ENCODE measurements around the gene RAB35.

RAB35 gene

DNA sequence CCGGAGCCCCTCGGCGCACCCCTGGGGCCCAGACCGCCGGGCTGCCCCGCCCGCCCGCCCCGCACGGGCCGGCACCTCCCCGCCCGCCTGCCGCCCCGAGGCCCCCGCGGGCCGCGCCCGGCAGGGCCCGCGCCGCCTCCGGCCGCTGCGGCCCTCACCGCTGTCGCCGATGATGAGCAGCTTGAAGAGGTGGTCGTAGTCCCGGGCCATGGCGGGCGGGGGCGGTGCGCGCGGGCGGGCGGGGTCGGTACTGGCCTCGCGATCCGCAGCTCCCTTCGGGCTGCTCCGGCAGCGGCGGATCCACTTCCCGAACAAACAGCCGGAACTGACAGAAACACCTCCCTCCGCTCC, at the start of gene RAB35:
RAB35 (minus strand) TSS at position 313 of the 351 bp plus-strand sequence; CDS start at position 210, 103 bp downstream.
- no peak for DNase-seq

DNA sequence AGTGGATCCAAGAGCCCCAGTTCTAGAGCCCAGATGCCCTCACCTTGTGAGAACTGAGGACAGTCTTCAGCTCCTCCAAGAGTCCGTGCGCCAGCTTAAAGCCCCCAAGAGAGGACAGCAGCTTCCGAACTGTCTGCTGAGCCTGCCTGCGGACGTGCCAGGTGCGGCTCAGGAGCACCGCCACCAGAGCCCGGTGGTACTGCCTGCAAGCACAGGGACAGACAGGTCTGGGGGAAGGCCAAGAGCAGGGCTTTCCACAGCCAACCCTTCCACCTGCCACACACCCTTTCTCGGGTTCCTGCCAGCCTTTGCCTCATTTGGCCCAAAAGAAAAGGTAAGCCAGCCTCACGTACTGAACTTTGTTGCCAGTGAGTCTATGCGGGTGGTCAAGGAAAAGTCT, 47.7 kb upstream of the RAB35 start:
- no peak for DNase-seq

DNA sequence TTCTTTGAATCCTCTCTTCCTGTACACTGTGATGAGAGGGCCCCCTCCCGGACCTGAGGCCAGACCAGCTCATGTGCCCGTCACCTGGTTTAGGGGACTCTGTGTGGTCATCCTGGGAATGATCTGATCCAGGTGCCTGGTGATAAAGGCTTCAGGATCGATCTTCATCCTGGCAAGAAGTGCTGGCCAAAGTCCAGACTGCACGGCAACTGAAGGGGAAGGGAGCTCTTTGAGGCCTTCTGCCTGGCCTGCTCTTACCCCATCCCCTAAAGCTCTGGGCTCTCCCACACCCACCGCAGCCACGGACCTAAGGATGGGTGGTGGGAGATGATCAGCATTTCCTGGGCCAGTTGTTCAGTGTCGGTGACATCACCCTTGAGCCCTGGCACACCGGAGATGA, 46.2 kb upstream of the RAB35 start:
- no peak for DNase-seq

DNA sequence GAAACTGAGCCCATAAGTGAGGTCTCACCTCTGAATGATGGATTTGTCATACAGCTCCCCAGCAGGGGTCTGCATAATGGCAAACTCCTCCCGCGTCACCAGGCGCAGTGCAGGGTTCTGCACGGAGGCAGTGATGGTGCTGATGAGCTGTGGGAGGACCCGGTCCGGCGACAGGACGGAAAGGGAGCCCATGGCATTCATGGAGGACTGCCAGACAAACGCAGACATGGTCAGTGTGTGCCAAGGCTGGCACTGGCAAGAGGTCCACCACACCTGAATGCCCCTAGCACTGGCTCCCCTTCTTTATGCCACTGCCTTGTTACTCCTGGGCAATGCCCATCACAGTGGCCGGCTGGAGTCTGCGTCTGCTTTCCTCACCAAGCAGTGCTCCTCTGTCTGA, 45.3 kb upstream of the RAB35 start:
- DNase-seq = no peak

DNA sequence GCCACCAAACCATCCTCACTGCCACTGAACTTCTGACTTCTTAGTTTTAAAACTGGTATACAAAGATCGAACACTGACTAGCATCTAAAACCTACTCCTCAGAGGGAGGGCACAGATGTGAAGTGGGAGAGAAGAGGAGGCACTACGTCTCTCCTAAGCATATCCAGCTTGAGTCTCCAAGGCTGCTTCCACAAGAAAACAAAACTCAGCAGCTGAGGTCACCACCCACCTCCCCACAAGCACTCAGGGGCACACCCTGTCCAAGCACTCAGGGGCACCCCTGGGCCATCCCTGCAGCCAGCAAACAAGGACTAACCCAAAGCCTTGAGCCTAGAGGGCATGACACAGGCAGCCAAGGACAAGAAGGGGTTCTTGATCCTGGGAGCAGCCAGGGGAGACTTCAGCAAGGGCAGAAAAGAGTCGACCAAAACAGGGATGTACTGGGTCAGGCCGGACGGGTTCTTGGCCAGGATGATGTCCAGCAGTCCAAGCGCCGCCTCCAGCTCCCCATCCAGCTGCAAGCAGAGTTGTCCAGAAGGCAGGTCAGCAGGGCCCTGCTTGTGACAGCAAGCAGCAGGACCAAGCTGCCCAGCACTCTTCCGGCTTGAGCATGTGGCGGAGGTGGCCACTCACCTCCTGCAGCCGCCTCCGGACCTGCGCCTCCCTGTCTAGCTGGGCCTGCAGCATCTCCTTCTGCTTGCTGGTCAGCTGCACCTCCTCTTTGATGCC, 43.1 kb upstream of the RAB35 start:
- DNase-seq = no peak

DNA sequence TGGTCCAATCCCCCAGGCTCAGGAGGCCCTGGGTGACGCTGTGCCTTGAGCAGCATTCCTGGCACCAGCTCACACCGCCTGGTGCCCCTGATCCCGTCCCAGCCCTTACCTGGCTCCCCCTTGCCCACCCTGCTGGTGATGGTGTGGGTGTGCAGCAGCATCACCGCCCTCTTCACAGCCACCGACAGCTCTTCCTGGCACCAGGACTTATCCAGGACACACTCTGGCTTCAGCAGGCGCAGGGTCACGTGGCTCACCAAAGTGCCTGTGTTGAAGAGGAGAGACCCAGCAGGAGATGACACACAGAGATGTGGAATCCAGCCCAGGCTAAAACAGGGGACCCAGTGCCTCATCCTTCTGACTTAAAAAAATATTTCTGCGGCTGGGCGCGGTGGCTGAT, 41.8 kb upstream of the RAB35 start:
- no peak for DNase-seq

DNA sequence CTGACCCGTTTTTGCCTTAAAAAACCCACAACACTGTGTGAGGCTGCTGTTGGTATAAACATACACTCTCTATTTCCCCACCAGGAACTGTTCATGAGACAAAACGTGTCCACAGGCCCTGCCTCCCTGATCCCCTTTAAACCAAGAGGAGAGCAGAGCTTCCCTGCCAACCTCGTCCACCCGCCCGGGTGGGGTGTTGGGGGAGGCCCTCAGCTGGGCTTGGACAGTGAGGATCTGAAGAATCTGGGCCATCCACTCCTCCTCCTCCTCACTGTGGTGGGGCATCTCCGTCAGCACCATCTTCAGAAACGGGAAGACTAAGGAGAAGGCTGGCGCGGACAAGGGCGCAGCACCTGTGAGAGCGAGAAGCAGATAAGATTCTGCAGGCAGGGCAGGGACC, 41.1 kb upstream of the RAB35 start:
- DNase-seq = no peak

DNA sequence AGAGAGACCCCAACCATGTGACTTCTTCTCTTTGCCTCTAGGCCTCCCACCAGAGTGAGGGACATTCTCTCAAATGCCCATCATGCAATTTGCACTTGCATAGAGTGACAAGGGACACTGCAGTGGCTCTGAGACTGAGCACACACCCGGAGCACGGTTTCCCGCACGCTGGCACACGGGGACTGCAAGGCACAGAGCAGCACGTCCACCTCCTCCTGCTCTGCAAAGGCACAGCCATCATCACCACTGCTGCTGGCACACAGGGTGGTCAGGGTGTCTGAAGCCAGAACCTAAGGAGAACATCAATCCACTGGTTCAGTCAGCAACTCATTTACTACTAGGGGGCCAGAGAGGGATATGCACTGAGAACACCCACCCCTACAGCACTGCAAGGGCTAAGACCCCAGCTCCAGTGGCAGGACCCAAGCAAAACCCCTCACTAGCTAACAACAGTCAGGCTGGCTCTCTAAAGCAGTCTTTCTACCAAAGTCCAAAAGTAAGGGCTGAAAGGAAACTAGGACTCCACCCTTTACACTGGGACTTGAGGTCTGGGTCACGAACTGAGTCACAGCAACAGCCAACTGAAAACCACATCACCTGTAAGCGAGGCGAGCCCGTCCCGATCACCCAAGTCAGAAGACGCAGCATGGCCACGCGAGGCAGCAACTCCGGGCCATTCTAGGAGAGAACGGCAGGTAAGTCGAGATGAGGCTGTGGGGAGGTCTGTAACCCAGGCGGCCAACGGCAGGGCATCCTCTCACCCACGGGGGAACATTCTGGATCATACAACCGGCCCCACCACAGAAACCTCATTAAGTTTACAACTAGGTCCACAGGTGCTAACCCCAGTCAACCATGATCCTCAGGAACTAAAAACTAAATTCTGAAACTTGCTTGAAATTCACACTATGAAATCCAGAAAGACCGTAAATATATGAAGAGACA, 40.0 kb upstream of the RAB35 start:
- DNase-seq = no peak

DNA sequence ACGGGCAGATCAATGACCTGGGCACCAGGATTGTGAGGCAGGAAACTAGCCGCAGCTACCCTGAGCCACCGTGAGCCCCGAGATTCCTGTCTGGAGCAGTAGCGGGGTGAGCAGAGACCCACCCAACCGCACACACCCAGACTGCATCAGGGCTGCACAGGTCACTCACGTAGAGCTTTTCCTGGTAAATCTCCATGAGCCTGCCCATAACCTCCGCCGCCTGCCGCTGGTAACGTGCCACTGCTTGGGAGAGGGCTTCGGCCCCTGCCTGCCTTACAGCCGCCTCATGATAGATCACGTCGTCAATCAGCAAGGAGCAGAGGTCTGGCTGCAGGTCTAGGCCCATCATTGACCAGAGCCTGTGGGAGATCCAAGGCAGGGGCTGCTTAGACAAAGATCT, 38.5 kb upstream of the RAB35 start:
- no peak for DNase-seq

DNA sequence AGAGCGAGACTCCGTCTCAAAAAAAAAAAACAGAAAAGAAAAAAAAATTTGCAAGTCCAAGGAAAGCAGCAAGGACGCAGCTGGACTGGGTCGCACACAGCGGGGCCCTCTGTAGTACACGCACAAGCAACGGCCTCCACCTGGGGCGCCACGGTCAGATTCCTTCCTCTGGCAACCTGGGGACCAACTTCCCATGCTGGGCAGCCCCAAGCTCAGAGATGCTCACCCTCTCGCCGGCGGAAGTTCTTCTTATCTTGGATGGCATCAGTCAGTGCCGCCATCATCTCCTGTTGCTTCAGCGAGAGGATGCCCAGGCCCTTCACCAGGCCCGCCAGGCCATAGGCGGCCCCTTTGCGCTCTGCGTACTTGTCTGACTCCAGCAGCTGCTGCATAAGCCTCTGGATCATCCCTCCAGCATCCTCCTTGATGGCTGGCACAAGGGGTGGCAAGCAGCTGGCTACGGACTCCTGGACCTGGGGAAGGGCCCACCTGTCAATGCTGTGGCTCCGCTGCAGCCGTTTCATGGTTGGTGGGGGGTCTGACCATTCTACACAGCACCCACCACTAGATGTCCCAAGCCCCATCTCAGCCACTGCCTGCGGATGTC, 34.5 kb upstream of the RAB35 start:
- DNase-seq = no peak

DNA sequence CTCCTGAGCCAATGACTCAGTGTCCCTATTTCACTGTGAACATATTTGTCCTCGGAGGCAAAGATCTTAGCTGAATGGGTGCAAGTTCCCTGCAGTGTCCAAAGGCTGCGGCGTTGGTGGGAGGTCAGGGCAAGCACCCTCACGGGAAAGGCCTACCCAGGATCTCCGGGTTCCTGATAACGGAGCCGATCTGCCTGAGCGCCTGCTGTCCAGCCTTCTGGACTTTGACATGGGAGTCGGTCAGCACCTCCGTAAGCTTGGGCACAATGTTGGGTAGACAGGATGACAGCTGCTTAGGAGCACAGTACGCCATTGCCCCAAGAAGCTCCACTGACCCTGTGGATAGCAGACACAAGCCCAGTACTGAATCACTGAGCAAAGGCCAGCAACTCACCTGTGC, 31.5 kb upstream of the RAB35 start:
- DNase-seq = no peak

DNA sequence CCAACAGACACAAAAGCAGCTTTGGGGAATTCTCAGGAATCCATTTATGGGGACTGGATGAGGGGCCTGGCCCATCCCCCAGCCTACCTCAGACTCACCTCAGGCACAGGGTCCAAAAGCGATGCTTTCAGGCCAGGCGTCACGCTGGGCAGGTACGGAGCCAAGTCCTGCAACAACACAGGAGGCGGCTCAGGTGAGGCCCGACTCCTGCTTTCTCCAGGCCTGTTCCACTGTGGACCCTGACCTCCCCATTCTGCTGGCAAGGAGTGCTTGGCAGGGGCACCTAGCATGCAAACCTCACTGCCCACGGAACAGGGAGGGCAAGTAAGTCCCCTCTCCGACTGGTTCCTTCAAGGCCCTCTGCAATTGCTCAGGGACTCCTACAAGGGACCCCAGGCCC, 28.6 kb upstream of the RAB35 start:
- no peak for DNase-seq

DNA sequence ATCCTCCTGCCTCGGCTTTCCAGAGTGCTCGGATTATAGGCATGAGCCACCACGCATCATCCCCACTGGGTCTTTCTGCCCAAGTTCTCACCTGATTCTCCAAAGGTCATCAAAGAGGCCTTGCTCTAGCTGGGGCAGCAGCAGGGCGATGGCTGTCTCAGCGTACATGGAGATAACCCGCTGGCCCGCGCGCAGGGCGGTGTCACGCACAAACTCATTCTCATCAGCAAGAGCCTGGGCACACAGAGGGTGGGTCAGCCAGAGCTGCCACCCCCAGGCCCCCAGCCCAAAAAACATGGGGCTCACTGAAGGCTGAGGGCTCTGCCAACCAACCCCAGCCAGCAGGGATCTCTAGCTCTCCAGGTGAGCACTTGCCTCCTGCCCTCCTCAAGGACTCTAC, 27.7 kb upstream of the RAB35 start:
- DNase-seq = no peak

DNA sequence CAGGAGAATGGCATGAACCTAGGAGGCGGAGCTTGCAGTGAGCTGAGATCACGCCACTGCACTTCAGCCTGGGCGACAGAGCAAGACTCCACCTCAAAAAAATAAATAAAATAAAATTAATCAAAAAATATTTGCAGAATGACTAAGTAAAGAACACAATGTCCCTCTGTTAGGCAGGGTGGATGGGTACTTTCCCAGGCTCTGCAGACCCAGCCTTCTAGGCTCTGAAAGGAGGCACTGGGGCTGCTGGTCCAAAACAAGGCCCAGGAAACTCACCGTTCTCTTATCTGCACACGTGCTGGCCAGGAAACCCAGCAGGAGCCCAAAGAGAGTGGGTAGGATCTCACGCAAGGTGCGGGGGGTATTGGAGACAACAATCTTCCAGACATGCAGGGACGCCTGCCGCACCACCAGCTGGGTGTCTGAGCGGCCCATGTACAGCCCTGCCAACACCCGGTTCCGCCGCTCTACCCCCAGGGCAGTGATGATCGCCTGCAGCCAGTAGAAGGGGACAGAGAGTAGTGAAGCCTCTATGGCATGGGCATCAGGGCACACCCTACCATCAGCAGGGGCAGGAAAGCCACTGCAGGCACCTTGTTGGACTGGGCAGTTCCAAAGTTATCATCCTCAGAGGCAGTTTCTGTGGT, 25.8 kb upstream of the RAB35 start:
- DNase-seq = no peak

DNA sequence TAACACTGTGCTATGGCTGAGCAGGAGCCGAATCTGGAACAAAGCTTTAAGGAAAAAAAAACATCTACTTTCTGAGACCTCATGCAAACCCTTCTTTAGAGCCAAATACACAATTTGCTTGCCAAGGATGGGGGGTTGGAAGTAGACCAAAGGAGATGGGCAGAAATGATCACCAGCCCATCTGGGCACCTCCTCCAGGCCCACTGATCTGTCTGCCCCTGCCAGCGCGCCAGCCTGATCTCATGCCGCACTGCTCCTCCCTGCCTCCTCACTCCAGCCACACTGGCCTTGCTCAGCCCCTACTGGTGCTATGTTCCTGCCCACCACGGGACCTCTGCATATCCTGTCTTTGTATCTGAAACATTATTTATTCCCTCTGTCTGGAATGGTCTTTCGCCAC, 24.8 kb upstream of the RAB35 start:
- no peak for DNase-seq

DNA sequence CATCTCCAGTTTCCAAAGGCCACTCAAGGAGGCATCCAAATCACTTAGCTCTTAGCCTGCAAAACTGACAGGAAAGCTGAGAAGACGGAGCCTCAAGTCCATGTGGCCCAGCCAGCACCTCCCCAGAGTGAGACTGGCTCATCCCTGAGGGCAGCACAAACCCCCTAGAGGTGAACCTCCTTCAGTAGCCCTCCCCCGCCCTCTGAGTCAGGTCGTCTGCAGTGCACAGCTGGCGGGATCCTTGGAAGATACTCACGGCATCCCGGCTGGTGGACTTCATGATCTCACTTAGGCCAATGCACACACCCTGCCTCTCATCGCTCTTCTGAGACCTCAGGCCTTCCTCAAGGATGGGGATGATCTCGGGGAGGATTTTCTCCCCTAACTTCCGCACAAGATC, 24.1 kb upstream of the RAB35 start:
- no peak for DNase-seq

DNA sequence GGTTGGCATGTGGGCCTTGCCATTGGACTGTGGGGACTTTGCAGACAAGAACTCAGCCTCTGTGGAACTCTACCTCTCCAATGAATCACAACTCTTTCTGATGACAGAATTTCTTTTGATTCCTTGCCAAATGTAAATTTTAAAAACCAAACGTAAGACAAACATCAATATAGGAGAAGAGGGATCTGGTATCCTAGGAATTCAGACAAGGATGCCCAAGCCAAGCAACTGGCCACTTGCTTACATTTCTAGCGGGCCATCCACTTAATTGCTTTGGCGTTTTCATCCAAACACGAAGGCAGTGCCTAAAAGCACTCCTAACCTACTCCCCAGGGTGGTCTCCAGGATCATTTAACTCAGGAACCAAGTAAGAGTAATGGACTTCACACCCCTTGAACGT, 23.4 kb upstream of the RAB35 start:
- DNase-seq = no peak

DNA sequence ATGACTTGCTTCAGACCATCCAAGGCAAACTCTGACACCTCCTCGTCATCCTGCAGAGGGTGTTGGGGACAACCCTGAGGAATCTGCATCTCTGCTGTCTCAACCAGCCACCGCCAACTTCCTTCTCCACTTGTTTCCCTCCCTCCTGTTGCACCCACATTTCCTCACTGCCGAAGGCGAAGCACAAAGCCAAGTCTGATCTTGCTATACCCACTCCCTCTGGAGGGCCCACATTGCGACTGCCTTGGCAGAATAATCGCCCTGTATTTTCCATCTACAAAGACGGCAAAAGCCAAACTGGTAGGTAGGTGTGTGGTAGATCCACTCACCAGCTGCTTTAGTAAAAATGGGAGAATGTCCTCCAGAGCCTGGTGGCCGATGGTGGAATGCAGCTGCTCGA, 21.8 kb upstream of the RAB35 start:
- DNase-seq = no peak

DNA sequence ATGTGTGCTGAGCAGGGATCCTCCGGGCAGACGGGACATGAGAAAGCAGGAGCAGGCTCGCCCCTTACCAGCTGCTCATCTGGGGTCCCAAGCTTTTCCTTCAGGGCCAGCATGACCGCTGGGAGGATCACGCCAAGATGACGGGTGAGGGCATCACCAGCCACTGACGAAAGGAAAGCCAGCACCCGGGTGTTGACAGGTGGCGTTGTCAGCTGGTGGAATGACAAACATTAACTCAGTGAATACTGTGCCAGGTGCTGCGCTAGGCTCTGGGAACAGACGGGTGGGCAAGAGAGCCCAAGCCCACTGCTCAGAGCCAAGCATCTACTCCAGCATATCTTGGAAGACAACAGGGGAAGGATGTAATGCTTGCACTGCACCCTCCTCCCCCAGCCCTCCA, 21.3 kb upstream of the RAB35 start:
- DNase-seq = no peak

DNA sequence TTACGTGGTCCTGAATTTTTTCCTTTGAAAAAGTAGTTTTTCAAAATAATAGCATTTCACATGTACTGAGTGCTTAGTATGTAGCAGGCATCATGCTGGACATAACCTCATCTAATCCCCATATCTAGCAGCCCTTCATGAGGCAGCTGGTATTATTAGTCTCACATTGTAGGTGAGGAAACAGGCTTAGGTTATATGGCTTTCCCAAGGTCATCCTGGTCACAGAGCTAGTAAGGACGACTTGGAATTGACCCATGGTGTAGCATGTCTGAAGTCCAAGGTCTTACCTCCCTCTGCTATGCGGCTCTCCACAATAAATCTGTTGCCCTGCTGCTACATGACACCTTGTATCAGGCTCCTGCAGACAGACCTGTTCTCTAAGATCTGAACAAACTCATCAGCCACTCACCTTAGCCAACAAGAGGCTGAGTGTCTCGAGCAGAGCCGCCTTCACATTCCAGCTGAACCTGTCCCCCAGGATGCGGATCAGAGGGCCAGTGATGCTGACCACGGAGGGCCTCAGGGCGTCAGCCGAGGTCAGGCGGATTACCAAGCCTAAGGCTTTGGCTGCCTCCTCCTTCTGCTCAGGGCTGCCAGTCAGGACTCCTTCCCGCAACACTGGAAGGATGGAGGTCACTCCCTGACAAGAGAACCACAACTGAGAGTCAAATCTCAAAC, 19.7 kb upstream of the RAB35 start:
- DNase-seq = no peak

DNA sequence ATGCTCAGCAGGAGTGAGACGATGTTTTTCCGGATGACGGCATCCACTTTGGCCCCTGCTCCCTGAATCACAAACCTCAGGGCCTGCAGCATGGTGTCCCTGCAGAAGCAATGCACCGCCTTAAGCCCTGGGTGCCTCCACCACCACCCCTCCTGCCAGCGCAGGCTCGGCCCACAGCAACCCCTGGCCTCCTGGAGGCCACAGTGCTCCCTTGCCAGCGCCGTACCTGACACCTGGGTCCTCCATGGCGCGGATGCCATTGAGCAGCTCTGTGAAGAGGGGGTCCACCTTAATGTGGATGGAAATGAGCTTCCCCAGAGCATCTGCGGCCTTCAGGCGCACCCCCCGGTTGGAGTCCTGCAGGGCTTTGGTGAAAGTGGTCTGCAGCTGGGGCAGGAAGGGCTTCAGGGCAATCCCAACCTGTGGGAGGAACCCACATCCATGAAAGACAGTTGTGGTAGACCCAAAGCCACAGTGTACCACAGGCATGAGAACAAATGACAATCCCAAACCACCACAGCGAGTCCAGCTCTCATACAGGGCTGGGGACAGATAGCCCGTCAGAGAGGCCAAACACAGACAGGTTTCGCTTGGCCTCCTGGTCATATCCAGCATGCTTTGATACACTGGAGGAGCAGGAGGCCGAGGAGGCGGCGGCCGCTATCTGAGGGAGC, 17.9 kb upstream of the RAB35 start:
- DNase-seq = no peak

DNA sequence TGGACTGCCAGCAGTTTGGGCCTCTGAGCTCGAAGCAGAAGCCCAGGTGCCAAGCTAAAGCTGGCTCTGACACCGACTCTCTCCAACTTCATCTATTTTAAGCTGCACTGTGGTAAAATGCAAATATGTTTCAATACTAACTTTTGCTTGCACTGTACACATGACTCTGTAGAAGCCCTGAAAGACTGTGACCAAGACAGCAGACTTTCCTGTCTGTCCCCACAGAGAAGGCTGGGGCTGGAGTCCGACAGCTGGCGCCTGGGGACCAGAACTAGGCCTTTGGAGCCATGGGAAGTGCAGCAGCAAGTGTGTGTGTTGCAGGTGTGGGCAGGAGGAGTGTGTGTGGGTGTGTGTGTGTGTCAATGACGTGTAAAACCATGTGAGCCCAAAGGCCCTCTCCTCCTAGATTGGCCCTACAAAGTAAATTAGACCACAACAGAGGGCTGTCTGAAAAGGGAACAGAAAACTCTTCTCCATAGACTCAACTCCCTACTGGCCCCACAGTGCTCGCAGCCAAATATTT, 16.4 kb upstream of the RAB35 start:
- no peak for DNase-seq

Data from GOT3 (cell line).